ENCODE results near the gene CLCNKB.
"Not testable (repeated sequence)": the region's sequence is repeated elsewhere in the genome, so short reads cannot be mapped to it uniquely, and the experiment has no call there.

CLCNKB gene

DNA sequence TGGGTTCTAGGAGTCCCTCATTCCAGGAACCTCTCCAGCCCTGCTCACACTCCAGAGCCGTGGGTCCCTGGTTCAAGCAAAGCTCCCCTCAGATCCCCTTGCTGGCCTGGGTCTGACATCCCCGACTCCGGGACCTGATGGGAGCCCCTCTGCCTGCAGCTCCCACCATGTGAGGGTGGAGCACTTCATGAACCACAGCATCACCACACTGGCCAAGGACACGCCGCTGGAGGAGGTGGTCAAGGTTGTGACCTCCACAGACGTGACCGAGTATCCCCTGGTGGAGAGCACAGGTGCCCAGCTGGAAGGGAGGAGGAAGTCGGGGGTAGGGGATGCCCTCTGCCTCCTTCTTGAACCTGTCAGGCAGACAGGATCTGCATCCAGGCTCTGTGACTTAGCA is 12.0 kb upstream of the CLCNKB start:
- no peak for DNase-seq (ENCODE audit: low read depth in 3 of 3)

DNA sequence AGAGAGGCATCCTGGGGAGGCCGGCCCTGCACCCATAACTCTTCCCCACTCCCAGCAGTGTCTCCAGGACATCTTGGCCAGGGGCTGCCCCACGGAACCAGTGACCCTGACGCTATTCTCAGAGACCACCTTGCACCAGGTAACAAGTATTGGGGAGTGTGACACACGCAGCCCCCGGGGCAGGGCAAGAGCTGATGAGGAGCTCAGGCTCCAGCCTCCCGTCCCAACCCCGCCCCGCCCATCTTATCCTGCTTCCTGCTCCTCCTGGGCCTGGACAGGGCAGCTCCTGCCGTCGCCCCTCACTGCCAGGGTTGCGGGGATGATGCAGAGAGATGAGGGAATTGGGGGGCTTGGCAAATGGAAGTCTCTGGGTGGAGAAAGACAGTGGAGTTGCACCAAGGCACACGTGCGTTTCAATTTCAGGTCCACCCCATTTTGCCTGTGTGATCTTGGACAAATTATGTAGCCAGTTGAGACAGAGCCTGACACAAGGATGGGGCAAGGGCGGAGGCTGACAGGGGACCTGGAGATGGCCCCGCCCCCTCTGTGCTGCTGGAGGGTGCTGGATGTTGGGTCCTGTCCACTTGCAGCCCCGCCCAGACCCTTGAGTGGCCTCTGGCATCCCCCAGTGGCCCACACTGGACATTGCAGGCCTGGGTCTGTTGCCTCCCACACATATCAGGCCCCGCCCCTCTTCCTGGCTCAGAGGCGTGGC is 11.0 kb upstream of the CLCNKB start:
- DNase-seq (ENCODE audit: low read depth in 3 of 3) = peak; percentile 44 to 51 (median 48)

DNA sequence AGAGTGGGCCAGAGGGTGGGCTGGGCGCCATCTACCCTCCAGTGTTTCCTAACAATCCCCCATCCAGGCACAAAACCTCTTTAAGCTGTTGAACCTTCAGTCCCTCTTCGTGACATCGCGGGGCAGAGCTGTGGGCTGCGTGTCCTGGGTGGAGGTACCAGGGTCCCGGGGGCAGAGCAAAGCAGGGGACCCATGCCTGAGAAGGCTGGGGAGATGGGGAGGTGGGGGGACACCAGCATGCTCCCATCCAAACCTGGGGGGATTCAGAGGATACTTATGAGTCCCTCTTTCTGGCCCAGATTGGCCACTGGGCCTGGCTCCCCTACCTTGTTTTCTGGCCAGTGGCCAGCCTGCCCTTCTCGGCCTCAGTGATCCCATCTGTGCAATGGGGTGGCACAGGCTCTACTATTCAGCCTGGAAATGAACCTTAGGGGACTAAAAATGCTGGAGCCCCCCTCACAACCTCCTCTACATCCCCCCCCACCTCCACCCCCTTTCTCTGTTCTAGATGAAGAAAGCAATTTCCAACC is 10.4 kb upstream of the CLCNKB start:
- DNase-seq (ENCODE audit: low read depth in 3 of 3) = not testable (repeated sequence)

DNA sequence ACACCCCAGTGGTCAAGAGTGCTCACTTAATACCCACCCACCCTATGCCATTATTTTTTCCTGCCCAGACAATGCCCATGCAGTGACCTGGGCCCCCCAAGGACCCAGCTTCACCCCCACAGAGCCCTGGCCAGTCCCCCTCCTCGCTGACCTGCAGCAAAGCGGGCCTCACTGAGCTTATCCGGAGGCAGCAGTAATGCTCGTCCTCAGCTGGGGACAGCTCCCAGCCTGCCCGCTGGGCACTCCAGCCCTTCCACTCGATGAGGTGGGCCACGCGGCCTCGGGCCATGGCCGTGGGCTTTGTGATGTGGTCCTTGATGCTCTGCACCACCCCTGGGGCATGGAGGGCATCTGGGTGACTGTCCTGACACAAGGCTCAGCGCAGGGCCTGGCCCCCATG is 7.1 kb upstream of the CLCNKB start:
- not testable (repeated sequence) for DNase-seq (ENCODE audit: low read depth in 3 of 3)

DNA sequence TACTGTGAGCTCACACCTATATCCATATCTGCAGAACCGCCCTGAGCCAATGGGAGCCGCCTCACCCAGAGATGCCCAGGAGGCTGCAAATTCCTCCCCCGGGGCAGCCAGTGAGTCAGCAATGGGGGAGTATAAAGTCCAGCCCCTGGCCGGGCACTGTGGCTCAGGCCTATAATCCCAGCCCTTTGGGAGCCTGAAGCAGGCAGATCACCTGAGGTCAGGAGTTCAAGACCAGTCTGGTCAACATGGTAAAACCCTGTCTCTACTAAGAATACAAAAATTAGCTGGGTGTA is 5.0 kb upstream of the CLCNKB start:
- no peak for DNase-seq (ENCODE audit: low read depth in 3 of 3)

DNA sequence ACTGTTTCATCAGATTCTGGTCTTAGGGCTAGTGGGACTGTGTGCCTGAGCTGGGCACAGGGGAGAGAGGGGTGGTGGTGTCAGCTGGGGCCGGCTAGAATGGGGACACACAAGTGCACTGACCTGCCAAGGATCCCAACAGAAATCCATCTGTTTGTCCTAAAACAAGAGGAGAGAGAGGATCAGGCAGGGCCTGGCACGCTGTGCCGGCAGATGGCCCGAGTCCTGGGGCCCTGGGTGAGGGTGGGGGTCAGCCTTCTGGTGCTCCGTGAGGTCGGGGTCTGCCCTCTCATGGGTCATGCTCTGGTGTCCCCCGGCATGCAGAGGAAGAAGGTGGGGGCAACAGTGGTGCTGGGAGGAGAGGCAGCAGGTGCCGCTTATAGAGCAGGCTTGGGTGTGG is 3.7 kb upstream of the CLCNKB start:
- not testable (repeated sequence) for DNase-seq (ENCODE audit: low read depth in 3 of 3)

DNA sequence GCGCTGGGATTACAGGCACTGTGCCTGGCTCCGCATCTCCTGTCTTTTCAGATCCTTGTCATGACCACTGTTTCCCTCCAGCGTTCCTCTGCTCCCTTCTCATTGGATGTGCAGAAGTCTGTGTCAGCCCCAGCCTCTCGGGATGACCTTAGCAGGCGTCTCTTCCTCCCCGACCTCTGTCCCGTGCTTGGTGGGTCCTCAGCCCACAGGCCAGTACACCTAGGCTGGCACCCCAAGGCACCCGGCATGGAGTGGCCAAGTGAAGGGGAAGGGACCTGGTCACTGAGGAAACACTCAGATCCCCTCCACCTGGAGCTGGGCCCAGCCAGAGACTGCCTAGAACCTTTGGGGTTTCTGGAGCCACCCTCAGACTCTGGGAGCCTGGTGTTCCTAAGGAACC is 2.4 kb upstream of the CLCNKB start:
- DNase-seq (ENCODE audit: low read depth in 3 of 3) = no peak

DNA sequence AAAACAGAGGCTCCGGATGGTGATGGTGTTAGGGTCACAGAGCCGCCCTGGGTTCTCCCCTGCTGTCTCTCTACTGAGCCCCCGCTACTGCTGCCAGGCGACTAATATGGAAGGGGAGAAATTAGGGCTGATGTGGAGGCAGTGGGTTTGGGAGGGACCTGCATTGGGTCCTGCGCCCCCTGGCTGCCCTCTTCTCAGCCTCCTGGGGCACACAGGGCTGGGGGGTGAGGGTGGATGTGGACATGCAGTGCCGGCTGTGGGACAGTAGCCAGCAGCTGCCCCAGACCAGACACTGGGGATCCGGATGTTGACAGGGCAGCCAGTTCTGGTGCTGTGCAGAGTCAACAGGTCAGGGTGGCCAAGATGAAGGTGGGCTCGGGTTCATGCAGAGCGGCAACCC is 1.5 kb upstream of the CLCNKB start:
- no peak for DNase-seq (ENCODE audit: low read depth in 3 of 3)

DNA sequence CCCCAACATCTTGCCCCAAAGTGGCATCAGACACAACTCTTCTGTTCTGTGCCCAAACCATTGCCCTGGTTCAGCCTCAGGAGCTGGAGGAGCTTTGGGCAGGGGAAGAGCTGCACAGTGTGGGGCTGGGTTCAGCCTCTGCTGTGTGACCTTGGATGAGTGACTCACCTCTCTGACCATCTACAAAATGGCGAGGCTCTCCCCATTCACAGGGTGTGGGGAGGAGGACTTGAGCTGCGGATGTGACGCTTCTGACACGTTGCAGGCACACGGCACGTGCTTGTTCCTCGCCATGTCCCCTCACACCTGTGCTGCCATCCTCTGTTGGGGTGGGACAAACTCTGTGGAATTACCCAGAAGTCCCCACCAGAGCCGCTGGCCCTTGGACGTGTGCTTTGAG is 928 bp upstream of the CLCNKB start:
- DNase-seq (ENCODE audit: low read depth in 3 of 3) = not testable (repeated sequence)

DNA sequence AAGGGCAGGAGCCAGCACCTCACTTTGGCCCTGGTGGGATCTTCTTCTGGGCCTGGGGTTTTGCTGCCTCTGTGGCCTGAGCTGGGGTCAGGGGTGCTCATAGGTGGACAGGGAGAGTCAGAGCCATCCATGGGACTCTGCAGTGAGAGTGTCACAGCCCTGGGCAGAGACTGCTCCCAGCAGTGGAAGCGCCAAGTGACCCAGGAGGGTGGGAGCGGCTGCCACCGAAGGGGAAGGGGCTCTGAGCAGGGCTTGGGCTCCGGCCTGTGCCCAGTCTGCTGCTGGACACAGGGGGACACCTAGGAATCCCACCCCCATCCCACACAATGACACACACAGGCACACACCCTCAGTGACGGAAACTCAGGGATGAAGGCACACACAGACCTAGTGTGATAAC is 368 bp downstream of the CLCNKB start:
- DNase-seq (ENCODE audit: low read depth in 3 of 3) = no peak

DNA sequence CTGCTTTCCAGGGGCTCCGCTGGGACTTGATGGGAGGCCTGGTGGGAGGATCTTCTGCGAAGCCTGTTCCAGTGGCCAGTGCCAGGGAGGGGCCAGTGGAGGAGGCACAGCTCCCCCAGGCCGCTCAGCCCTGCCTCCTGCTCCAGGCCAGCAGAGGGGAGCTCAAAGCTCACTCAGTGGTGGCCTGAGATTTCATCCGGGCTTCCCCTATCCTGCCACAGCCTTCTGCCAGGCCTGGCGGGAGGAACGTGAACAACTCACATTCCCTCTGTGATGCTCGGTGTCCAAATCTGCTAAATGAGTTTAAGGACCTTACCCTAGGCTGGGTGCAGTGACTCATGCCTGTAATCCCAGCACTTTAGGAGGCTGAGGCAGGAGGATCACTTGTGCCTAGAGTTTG is 3.3 kb downstream of the CLCNKB start:
- no peak for DNase-seq (ENCODE audit: low read depth in 3 of 3)

DNA sequence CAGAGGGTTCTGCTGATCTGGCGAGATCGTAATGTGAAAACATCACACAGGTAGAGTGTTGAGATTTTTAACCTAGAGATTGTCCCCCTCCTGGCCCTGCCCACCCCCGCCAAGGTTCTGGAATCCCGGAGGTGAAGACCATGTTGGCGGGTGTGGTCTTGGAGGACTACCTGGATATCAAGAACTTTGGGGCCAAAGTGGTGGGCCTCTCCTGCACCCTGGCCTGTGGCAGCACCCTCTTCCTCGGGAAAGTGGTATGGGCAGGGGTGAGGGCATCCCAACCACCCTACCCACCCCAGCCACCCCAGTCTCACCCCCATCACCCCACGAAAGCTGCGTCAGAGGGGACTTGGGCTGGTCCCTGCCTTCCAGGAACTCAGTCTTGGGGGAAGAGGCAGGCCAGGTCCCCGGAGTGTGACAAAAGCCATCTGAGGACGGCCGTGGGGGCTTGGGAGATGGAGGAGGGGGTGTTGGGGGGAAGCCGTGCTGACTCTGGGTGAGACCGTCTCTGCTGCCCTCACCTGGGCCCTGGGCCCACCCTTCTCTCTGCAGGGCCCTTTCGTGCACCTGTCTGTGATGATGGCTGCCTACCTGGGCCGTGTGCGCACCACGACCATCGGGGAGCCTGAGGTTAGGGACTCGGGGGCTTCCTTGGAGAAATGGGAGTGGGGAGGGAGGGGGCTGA is 4.4 kb downstream of the CLCNKB start:
- DNase-seq (ENCODE audit: low read depth in 3 of 3) = no peak

DNA sequence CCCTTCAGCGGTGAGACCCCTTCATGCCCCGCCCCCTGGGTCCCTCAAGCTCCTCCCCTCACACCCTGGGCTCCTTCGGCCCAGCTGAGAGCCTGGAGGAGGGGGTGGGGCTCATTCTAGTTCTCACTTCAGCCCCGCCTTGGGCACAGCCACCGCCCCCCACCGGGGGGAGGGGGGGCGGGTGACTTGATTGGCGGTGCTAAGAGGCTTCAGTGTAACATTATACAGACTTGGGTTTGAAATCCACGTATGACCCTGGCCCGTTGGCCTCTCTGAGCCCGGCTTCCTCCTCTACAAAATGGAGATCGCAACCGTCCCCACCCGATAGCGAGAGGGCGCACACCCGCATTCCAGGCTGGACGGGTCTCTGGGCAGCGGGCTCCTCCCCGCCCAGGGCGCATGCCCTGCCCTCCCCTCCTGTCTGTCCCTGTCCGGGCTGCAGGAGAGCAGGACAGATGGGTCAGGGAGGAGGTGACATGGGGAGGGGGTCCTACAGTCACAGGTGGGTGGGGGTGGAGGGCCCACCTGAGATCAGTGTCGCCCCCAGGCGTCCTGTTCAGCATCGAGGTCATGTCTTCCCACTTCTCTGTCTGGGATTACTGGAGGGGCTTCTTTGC is 5.1 kb downstream of the CLCNKB start:
- DNase-seq (ENCODE audit: low read depth in 3 of 3) = peak in 1 of 3 donors; percentile 41

DNA sequence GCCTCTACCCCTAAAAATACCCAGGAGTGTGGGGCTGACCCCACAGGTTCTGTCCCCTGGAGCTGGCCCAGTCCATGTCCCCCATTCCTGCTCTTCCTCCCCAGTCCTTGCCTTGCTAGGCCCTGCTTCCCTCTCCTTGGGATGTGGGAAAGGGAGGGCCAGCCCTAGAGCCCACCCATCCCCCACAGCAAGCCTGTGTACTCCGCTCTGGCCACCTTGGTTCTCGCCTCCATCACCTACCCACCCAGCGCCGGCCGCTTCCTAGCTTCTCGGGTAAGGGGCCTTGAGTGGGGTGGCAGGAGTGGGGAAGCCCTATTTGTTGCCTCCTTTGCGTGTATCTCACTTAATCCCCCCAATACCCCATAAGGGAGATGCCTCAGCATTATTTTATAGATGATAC is 6.7 kb downstream of the CLCNKB start:
- DNase-seq (ENCODE audit: low read depth in 3 of 3) = no peak

DNA sequence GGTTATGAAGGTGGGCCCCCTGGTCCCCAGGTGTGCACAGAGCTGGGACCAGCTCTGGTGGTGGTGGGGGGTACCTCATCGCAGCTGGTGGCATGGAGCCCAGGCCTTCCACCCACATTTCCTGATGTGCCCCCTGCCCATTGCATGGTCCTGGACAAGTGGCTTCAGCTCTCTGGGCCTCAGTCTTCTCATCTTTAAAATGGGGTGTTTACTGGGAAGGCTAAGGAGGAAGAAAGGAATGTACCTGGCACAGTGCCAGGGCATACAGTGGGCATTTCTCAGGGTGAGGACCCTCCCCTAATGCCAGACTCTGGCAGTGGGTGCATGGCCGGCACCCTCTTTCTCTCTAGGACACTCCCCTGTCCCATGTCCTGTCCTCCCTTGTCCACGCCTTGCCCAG is 7.5 kb downstream of the CLCNKB start:
- DNase-seq (ENCODE audit: low read depth in 3 of 3) = no peak

DNA sequence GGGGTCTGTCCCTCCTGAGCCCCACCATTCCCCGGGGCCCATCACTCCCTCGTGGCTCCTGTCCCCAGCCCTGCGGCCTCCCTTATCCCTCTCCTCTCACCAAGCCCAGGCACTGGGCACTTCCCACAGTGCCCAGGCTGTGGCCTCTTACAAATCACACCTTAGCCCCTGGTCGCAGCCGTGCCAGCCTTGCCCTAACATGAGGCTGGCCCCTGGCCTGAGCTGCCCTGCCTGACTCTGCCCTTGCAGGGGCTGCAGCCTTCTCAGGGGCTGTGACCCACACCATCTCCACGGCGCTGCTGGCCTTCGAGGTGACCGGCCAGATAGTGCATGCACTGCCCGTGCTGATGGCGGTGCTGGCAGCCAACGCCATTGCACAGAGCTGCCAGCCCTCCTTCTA is 8.4 kb downstream of the CLCNKB start:
- not testable (repeated sequence) for DNase-seq (ENCODE audit: low read depth in 3 of 3)

DNA sequence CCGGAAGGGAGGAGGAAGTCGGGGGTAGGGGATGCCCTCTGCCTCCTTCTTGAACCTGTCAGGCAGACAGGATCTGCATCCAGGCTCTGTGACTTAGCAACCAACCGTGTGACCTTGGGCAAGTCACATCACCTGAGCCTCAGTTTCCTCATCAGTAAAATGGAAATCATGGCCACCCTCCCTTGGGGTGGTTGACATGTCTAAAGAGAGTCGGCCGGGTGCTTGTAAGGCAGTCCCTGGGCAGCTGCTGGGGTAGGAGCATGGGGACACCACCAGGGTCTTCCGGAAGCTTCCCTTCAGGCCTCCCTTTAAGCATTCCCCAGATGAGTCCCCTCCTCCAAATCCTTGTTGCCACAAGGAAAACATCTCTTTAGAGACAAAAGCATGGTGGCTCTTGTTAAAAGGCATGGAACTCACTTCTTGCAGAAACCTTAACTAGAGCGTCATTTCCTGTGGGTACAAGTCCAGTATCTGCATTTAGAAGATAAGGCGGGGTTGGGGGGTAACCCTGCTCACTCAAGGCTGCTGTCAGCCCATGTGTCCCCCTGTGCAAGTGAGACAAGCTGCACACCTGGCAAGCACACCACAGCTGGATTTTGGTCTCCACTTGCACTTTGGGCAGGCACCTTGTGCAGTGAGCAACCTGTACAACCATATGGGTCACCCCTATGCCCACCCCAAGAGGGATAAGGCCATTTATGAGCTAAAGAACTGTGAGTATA is 10.4 kb downstream of the CLCNKB start:
- no peak for DNase-seq (ENCODE audit: low read depth in 3 of 3)

DNA sequence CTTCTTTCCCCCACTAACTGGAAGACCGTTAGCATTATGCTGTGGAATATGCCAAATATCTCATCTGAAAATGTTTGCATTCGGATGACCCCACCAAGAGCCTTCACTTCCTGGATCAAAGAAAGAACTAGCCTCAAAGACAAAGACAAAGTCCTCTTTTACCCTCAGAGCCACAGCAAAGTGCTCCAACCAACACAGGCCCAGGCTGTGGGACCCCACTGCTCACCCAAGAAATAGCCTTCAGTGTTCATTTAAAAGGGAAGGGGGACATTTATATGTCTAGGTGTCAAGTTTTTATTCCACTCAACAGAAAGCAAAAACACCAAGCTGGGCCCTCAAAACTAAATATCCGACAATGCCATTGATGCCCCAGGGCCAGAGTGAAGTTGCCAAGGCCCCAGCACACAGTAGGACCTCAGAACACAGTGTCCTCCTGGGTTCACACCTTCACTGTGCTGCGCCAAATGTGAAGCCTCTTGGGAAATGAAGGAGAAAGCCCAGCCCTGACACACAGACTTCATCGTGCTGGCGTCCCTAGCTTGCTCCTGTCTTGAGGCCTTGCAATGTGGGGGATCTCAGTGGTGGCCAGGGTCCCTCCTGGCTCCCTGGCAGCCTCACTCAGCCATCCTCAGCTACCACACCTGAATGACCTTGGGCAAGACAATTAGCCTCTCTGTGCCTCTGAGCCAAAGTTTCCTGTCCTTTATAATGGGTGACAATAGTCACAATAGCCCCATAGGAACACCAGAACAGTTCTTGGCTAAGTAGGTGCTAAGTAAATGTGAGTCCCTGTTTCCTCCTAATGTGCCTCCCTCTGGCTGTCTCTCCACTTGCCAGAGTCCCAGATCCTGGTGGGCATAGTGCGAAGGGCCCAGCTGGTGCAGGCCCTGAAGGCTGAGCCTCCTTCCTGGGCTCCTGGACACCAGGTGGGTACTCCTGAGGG is 11.3 kb downstream of the CLCNKB start:
- DNase-seq (ENCODE audit: low read depth in 3 of 3) = no peak

DNA sequence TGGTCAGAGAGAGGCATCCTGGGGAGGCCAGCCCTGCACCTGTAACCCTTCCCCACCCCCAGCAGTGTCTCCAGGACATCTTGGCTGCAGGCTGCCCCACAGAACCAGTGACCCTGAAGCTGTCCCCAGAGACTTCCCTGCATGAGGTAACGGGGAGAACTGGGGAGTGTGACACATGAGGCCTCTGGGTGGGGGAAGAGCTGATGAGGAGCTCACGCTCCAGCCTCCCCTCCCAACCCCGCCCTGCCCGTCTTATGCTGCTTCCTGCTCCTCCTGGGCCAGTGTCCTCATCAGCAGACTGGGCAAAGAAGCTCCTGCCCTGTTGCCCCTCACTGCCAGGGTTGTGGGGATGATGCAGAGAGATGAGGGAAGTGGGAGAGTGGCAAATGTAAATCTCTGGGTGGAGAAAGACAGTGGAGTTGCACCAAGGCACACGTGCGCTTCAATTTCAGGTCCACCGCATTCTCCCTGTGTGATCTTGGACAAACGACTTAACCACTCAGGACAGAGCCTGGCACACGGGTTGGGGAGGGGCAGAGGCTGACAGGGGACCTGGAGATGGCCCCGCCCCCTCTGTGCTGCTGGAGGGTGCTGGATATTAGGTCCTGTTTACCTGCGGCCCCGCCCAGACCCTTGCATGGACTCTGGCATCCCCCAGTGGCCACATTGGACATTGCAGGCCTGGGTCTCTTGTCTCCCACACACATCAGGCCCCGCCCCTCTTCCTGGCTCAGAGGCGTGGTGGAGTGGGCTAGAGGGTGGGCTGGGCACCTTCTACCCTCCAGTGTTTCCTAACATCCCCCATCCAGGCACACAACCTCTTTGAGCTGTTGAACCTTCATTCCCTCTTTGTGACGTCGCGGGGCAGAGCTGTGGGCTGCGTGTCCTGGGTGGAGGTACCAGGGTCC is 12.3 kb downstream of the CLCNKB start:
- DNase-seq (ENCODE audit: low read depth in 3 of 3) = peak; percentile 52 to 83 (median 82)

DNA sequence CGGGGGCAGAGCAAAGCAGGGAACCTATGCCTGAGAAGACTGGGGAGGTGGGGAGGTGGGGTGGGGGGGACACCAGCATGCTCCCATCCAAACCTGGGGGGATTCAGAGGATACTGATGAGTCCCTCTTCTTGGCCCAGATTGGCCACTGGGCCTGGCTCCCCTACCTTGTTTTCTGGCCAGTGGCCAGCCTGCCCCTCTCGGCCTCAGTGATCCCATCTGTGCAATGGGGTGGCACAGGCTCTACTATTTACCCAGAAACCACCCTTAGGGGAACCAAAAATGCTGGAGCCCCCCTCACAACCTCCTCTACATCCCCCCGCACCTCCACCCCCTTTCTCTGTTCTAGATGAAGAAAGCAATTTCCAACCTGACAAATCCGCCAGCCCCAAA is 12.9 kb downstream of the CLCNKB start:
- DNase-seq (ENCODE audit: low read depth in 3 of 3) = not testable (repeated sequence)

Data from stimulated activated CD4-positive, alpha-beta T cell treated with anti-CD3 and anti-CD28 coated beads, TNF-alpha, amount 100 ng/mL, for 48 hours (primary cell).